Chondrocyte (in vitro differentiated cells): ENCODE results near the gene IRS1. TPM values are rescaled to one million over a fixed set of nuclear protein-coding genes. Genes with fewer than 3 reads are reported as not detected.

ENCODE experiments used
- DNase-seq: peaks from one replicate; pipeline ENCODE4 v3.0.0; 2021; ENCODE audit warnings: mixed read lengths, low spot score
- H3K27ac Mint-ChIP-seq: one replicate; pipeline ENCODE4 v1.8.0; 2021; ENCODE audit warnings: mild to moderate bottlenecking, moderate library complexity, mixed read lengths; ENCODE audit not compliant: unreplicated experiment
- H3K27me3 Mint-ChIP-seq: 2 replicates; pipeline ENCODE4 v1.8.0; 2021; ENCODE audit warnings: low read depth, mixed read lengths
- H3K36me3 Mint-ChIP-seq: 2 replicates; pipeline ENCODE4 v1.8.0; 2021; ENCODE audit warnings: low read depth, mixed read lengths
- H3K4me1 Mint-ChIP-seq: 2 replicates; pipeline ENCODE4 v1.8.0; 2021; ENCODE audit warnings: low read depth, mild to moderate bottlenecking, mixed read lengths
- H3K4me3 Mint-ChIP-seq: one replicate; pipeline ENCODE4 v1.8.0; 2021; ENCODE audit warnings: mild to moderate bottlenecking, moderate library complexity, mixed read lengths; ENCODE audit not compliant: unreplicated experiment
- H3K9me3 Mint-ChIP-seq: 2 replicates; pipeline ENCODE4 v1.8.0; 2021; ENCODE audit warnings: low read depth, mixed read lengths
- CTCF ChIP-seq: fragments of 200-600 bp; sonication (generic); IDR thresholded peaks from 2 replicates; pipeline ENCODE4 v1.5.0; 2021; ENCODE audit warnings: antibody characterized with exemption, mild to moderate bottlenecking, moderate library complexity
- total RNA-seq: library from RNA; stranded (reverse); gene quantifications from 3 replicates; pipeline ENCODE4 v1.2.1, GENCODE V29; 2021

IRS1 gene
- total RNA-seq, 1 donor from 2014 or later, result 12.0 TPM

DNA sequence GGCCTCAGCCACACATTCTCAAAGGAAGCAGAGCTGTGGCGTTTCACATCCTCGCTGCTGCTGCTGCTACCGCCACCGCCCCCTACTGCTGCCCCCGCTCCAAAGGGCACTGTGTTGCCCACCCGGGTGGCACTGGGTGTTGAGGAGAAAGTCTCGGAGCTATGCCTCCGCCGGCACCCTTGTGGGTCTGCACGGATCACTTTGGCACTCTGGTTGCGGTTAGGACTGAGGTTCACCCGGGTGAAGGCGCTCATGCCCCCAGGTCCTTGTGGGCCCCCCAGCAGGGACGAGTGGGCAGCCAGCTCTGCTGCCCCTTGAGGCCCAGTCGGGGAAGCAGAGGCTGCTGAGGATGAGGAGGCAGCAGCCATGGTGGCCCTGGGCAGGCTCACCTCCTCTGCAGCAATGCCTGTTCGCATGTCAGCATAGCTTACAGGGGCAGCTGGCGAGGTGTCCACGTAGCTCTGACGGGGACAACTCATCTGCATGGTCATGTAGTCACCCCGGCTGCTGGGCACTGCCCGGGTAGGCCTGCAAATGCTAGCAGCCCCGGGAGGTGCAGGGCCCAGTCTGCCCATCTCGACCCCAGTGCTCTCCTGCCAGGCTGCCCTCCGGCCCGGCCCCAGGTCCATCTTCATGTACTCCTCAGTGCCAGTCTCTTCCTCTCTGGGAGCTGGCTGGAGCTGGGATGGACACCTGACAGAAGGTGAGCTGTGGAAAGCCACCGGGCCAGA is 4.2 kb downstream of the IRS1 start:
- Mint-ChIP-seq H3K36me3 (peaks cover 5% of the 10 kb centered on the region), H3K4me3 (peak overlapping the region; percentile 16), H3K9me3 (no peaks in the 10 kb centered on the region), H3K27ac (no peak overlapping the region), H3K4me1 (peaks cover 62% of the 10 kb centered on the region), H3K27me3 (no peaks in the 10 kb centered on the region)
- no peak for DNase-seq
- TF ChIP-seq CTCF, result peak; percentile 24

- Mint-ChIP-seq H3K27me3 (no peaks in the 10 kb centered on the region), H3K9me3 (no peaks in the 10 kb centered on the region), H3K36me3 (peaks cover 5% of the 10 kb centered on the region), H3K27ac (peak overlapping the region; percentile 79), H3K4me3 (peak overlapping the region; percentile 66), H3K4me1 (peaks cover 64% of the 10 kb centered on the region)
- peak; percentile 51 for TF ChIP-seq CTCF
- DNase-seq, result no peak
These were observed 4.9 kb downstream of the IRS1 start for GRCh38 chr2:226794751-226795171.

DNA sequence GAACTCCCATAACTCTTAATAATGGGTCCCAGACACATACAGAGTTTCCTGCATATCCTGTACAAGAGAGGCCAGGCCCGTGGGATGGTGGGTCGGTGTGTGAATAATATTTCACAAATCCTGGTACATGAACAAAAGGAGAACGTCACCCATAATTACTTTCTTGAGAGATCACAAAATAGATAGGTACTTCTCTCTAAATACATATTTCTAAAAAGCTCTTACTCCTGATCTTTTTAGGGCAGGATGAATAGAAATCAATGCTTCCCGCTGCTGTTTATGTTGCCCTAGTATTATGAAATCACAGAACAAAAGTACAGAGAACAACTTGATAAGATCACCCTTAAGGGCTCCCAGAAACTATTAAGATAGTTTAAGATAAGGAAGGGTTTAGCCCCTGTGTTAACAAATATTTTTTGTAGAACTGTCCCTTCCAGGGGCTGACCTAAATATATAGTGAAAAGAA is 5.4 kb downstream of the IRS1 start:
- Mint-ChIP-seq H3K4me3 (peak overlapping the region; percentile 66), H3K4me1 (peaks cover 69% of the 10 kb centered on the region), H3K27me3 (no peaks in the 10 kb centered on the region), H3K36me3 (peaks cover 5% of the 10 kb centered on the region), H3K27ac (peak overlapping the region; percentile 79), H3K9me3 (no peaks in the 10 kb centered on the region)
- no peak for TF ChIP-seq CTCF
- DNase-seq, result no peak

DNA sequence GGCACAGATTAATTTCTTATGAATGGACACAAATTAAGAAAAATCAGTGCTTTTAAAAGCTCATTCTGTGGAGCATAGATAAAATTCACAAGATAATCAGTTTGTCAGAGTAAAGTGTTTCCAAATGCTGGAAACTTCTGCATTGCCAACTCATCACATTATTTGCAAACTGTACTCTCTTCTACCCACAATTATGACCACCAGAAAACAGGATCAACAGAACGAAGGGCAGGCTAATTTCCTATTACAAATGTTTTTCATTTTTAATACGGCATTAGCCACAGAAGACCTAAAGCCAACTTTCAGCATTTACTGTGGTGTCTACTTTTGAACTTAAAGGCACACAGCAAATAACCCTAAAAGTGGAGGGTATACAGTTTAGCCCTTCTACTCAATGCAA is 6.0 kb downstream of the IRS1 start:
- no peak for TF ChIP-seq CTCF
- Mint-ChIP-seq H3K9me3 (no peaks in the 10 kb centered on the region), H3K27ac (peak overlapping the region; percentile 79), H3K27me3 (no peaks in the 10 kb centered on the region), H3K36me3 (peaks cover 5% of the 10 kb centered on the region), H3K4me3 (peak overlapping the region; percentile 66), H3K4me1 (peaks cover 75% of the 10 kb centered on the region)
- no peak for DNase-seq

DNA sequence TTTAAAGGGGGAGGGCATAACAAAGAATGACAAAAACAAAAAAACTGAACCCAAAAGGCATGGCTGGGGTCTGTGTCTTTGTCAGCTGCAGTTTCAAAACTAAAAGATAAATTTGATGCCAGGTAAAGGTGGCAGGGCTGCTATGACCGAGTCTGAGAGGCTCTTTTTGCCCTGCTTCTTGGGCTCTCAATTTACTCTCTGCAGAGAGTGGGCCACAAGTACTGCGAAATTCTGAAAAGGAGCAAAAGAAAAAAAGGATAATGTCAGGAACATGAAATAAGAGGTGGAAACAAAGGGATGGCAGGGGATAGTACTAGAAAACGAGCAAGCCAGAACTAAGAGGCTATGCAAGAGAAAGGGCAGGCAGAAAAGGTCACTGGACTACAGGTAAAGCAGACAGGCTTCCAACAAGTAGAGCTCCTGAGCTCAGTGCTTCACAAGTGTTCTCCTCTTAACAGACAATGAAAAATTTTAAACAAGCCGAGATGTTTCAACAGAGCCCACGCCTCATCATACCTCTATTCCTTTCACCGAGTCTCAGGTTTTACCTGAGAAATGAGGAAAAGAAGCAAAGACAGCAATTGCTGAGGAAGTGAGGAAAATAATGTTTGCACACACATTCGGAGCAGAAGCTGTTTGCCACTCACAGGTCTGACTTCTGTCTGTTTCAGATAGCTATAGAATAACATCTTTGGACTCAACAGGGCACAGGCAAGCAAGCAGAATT is 7.3 kb downstream of the IRS1 start:
- H3K4me3 Mint-ChIP-seq, result peak overlapping the region; percentile 66
- peaks cover 76% of the 10 kb centered on the region for H3K4me1 Mint-ChIP-seq
- H3K27ac Mint-ChIP-seq, result peak overlapping the region; percentile 89
- peaks cover 5% of the 10 kb centered on the region for H3K36me3 Mint-ChIP-seq
- no peak for TF ChIP-seq CTCF
- no peaks in the 10 kb centered on the region for H3K9me3 Mint-ChIP-seq
- H3K27me3 Mint-ChIP-seq, result no peaks in the 10 kb centered on the region
- DNase-seq, result no peak
